Tongue (tissue), 2 donors: ENCODE data around the gene PRCD. TPM values are rescaled to one million over a fixed set of nuclear protein-coding genes. Genes with fewer than 3 reads are reported as not detected.
"Not testable (repeated sequence)": the region's sequence is repeated elsewhere in the genome, so short reads cannot be mapped to it uniquely, and the experiment has no call there.

ENCODE experiments used
- DNase-seq: peaks from one replicate; pipeline ENCODE4 v3.0.0-alpha.2; 2015
- total RNA-seq: library from RNA; depleted of rRNA; stranded (reverse); fragments of >200 nt; gene quantifications from one replicate; pipeline ENCODE4 v1.2.3, GENCODE V29; 2014

Gene PRCD
- total RNA-seq, 1 donor from 2014 or later, result 0.31 TPM

- no peak for DNase-seq
These were observed 17.0 kb downstream of the PRCD start for GRCh38 chr17:76556765-76557367.

DNA sequence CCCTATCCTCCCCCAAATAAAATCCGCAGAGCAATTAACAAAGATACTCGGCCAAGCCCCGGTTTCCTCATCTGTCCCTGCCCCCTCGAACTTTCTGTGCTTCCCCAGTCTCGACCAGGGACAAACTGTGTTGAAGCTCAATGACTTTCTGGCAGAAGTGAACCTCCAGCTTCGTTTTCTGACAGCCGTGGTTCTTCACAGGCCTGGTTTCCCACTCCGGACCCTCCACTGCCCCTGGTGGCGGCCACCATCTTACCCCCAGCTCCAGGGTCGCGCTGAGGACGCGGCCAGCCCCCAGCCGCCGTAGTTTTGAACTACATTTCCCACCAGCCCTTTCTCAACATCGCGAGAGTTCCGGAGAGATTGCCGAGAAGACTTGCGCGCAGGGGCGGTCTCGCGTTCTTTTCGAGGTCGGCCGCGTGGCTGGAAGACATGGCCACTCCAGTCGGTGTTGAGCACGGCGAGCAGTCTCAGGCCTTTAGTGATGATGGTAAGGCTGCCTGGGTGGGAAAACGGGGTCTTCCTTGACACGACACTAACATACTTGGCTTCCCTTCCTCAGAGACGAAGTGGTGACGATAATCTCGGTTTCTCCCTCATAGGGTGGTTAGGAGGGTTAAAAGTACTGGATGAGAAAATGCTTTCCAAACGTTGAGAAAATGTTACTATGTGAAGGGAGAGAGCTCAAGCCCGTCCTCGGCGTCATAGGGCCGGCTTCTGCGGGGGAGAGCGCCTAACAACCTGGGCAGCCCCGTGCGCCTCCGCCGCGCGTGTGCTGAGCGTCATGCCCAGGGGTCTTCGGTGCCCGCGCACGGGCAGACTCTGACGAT, 17.7 kb downstream of the PRCD start:
- DNase-seq, result peak; percentile 98

DNA sequence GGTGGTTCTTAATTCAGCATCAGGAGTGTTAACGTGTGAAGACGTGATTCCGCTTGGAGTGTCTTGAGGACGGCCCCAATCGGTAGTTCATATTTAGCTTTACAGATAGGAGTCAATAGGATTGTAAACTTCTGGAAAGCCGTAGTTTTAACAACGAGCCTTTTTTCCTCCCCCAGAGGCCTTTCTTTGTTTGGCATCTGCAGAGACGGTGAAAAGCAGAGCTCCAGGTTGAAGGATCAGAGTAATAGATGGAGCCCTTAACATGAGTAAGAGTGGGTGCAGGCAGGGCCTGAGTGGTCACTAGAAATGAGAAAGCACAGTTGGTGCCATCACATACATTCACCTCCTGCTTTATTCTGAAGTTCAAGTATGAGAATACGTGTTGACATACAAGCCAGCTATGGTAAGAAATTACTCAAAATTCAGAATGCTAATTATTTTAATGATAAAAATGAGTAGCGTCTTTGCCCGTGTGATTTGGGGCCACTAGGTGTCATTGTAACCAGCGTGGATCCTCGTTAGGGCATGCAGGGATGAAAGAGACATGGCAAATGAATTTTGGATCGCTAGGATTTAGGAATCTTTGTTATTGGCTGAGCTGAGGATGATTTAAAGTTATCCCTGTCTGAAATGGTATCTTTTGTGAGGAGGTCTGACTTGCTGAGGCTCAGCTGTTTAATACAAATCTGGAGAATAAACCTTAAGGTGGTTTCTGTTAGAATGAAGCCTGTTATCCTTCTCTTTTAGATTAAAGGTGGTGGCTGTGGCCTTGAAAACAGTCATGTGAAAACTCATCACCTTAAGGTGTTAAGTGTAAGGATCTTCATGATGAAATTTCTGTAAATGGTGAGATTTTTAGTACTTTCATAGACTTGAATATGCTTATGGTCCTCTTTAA, 18.6 kb downstream of the PRCD start:
- peak; percentile 54 for DNase-seq

DNA sequence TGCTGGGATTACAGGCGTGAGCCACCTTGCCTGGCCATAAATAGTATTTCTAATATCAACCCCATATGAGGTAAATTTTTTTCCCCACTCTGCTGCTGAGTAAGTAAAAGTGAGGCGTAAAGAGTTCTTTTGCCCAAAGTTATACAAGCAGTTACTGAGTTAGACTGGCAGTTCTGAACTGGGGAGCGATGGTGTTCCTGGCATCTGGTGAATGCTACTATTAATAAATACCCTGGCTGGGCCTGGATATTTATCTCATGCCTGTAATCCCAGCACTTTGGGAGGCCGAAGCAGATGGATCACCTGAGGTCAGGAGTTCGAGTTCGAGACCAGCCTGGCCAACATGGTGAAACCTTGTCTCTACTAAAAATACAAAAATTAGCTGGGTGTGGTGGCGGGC, 19.6 kb downstream of the PRCD start:
- DNase-seq, result not testable (repeated sequence)

GRCh38 chr17:76560036-76560876, 20.4 kb downstream of the PRCD start:
- no peak for DNase-seq

DNA sequence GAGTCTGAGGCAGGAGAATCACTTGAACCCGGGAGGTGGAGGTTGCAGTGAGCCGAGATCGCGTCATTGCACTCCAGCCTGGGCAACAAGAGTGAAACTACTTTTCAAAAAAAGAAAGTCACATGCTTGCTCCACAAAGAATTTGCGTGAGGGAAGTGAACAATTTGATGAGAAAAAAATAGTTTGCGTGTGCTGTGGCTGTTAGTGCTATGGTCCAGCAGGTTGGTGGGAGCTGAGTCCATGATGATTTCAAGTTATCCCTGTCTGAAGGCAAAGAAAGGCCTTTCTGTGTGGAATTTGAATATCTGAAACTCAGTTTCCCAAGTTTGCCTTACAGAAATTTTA, 21.0 kb downstream of the PRCD start:
- no peak for DNase-seq

GRCh38 chr17:76561332-76561731, 21.5 kb downstream of the PRCD start:
- DNase-seq, result no peak

DNA sequence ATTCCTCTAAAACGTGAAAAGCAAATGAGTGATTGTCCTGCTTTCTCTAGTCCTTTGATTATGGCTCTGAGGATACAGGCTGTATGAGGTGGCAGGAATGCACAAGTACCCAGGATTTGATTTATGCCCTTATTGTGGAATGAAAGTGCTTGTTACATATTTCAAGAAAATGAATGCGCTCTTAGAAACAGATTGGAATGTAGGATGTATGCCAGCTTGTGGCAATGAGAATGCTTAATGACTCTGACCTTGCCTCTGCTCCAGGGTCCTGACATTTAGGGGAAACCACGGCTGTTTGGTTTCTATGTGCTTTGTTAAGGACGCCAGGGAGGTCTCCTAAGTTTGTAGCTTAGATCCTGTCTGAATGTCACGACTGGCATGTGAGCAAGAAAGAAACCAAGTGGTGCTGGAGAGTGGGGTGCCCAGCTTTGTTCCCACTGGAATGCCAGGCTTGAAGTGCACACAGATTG, 22.0 kb downstream of the PRCD start:
- DNase-seq, result no peak

- DNase-seq, result no peak
These were observed 22.9 kb downstream of the PRCD start for GRCh38 chr17:76562734-76563148.

GRCh38 chr17:76563359-76563758, 23.5 kb downstream of the PRCD start:
- DNase-seq, result not testable (repeated sequence)

- DNase-seq, result peak; percentile 58
These were observed 25.3 kb downstream of the PRCD start for GRCh38 chr17:76564991-76565727.

DNA sequence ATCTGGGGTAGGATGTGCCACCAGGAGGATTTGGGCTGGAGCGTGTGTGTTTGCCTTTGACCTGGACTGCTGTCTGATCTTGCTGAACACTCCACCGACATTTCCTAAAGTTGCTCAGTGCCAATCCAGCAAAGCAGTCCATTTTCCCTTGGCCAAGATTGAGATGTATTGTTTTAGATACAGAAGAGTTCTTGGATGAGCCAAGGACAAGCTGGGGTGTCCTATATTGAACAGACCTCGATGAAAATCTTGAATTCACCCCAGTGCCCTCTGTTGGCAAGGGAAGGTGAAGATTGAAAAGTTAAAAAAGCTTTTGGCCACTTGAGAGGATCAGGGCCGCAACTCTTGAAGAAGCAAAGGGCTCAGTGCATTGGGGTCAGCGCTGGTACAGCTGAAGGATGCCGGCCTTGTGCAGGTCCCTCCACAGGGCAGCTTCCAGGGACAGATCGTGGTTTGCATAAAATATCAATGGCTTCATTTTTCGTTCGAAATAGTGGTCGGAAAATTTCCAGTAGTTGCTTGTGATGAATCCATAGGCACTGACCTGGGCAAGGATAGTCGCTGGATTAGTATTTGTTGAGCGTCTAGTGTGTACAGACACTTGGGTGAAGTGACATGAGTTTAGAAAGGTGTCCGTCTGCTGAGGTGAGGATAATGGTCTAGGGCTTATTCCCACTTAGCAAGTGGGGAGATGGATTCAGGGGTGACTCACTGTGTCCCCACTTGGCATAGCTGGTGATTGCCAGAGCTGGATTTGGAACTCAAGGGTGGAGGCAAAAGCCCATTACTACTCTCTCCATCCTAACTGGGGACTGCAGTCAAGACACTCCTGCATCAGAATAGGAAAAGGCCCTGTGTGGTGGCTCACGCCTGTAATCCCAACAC, 26.1 kb downstream of the PRCD start:
- no peak for DNase-seq

DNA sequence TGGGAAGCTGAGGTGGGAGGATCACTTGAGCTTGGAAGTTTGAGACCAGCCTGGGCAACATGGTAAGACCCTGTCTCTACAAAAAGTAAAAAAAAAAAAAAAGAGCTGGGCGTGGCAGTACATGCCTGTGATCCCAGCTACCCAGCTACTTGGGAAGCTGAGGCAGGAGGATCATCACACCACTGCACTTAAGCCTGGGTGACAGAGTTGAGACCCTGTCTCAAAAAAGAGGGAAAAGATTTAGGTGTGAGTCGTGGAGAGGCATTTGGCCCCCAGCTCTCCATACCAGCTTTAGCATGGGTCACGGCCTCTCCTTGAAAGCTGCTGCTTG, 26.7 kb downstream of the PRCD start:
- no peak for DNase-seq

DNA sequence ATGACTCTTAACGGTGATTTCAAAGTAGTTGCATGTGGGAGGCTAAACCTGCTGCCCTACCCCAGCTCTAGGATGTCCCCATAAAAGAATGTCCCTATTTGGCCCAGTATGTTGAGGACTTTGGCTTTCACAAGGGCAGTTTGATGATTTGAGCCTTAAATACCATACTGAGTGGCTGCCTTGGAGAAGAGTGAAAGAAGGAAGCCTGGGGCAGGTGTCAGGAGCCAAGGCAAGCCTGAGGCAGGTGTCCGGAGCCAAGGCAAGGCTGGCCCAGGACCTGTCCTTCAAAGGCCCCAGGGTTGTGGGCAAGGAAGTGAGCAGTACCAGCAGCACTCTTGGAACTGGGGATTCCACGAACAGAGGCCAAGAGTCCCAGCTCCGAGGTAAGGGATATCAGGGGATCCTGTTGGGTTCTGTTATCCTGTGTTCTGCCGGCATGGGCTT, 27.2 kb downstream of the PRCD start:
- no peak for DNase-seq

DNA sequence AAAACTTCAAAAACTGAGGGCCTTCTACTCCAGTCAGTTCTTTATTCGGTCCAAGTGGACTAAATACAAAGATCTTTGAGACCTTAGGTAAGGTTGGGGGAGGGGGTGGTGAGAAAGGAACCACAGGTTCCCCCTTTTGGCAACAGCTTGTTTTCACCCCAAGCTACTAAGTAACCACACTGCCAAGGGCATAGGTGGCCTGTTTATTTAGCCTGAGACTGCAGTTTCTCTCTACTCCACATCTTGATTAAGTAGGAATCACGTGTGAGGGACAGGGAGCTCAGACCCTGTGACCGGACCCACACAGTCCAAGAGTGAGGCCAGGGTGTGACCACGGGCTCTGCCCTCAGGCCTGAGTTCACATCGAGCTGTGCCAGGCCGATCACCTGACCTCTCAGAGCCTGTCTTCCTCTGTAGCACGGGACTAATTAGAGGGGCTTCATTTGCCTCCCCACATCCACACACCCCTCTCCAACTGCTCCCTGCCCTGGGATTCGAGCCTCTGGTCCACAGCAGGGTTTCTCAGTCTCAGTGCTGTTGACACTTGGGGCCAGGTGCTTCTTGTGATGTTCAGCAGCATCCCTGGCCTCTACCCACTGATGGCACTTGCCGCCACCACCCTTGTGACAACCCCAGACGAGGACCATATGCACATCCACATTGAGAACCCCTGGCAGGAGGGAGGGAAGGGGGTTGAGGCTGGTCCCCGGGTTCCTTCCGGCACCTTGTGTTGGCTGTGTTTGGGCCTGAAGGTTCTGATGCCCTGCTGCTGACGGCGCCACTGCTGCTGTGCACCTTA, 28.0 kb downstream of the PRCD start:
- DNase-seq, result no peak

- DNase-seq, result no peak
These were observed 29.0 kb downstream of the PRCD start for GRCh38 chr17:76568811-76569221.

GRCh38 chr17:76569607-76570279, 29.9 kb downstream of the PRCD start:
- DNase-seq, result no peak

GRCh38 chr17:76570457-76570856, 30.6 kb downstream of the PRCD start:
- DNase-seq, result no peak
